Neural progenitor cell (in vitro differentiated cells): ENCODE results near the gene CHCHD6.

Experiments
- EZH2 ChIP-seq: fragments of 200-600 bp; sonication (generic); IDR thresholded peaks from 2 replicates; pipeline ENCODE4 v1.6.1; 2017; ENCODE audit warnings: antibody characterized with exemption, mild to moderate bottlenecking, moderate library complexity
- EZH2phosphoT487 ChIP-seq: fragments of 200-600 bp; sonication (generic); IDR thresholded peaks from 2 replicates; pipeline ENCODE4 v1.6.1; 2017; ENCODE audit warnings: antibody characterized with exemption
- TF ChIP-seq, protein P1 (sequence below): fragments of 200-600 bp; sonication (generic); IDR thresholded peaks from 2 replicates; pipeline ENCODE4 v1.5.1; 2017; ENCODE audit warnings: antibody characterized with exemption, mild to moderate bottlenecking

DNA sequence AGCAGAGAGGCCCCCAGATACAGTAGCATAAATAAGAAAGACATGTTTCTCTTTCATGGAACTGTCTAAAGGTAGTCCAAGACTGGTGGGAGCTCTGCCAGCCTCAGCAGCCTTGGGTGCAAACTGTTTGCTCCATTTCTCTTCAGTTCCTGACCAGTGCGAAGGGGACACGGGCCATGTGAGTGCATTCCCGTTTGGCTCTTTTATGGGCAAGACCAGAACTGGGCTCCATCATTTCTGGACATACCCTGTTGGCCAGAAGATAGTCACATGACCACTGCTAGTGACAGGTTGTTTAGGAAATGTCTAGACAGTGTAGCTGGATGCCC, 45.5 kb downstream of the CHCHD6 start:
- TF ChIP-seq, protein P1, sequence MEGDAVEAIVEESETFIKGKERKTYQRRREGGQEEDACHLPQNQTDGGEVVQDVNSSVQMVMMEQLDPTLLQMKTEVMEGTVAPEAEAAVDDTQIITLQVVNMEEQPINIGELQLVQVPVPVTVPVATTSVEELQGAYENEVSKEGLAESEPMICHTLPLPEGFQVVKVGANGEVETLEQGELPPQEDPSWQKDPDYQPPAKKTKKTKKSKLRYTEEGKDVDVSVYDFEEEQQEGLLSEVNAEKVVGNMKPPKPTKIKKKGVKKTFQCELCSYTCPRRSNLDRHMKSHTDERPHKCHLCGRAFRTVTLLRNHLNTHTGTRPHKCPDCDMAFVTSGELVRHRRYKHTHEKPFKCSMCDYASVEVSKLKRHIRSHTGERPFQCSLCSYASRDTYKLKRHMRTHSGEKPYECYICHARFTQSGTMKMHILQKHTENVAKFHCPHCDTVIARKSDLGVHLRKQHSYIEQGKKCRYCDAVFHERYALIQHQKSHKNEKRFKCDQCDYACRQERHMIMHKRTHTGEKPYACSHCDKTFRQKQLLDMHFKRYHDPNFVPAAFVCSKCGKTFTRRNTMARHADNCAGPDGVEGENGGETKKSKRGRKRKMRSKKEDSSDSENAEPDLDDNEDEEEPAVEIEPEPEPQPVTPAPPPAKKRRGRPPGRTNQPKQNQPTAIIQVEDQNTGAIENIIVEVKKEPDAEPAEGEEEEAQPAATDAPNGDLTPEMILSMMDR = no peak
- no peak for TF ChIP-seq EZH2
- TF ChIP-seq EZH2phosphoT487 = no peak
